ENCODE results near the gene BDNF.

BDNF gene

GRCh38 chr11:27696961-27697360, 3.3 kb downstream of the BDNF start:
- WGBS (ENCODE audit: extremely low coverage, insufficient coverage, insufficient read length): no CpG with 5 or more reads among the region's 8 CpGs
- H3K4ac ChIP-seq (ENCODE audit: low read depth, low read length): no peak overlapping the region
- no peak overlapping the region for H3K23ac ChIP-seq (ENCODE audit: low read length)
- no peak overlapping the region for H3K4me3 ChIP-seq (ENCODE audit: low read depth, low read length)
- no peaks in the 10 kb centered on the region for H3K79me2 ChIP-seq (ENCODE audit: control insufficient read depth, insufficient read depth, low read length, poor library complexity)
- no peak overlapping the region for H4K12ac ChIP-seq (ENCODE audit: low read depth, low read length)
- H3K4me2 ChIP-seq (ENCODE audit: low read length): peak overlapping the region; percentile 44
- H3K9ac ChIP-seq (ENCODE audit: low read length): no peak overlapping the region
- H3K14ac ChIP-seq (ENCODE audit: low read length): no peak overlapping the region
- H3K79me1 ChIP-seq (ENCODE audit: low read length): peaks cover 4% of the 10 kb centered on the region
- no peak for DNase-seq
- H2AK5ac ChIP-seq (ENCODE audit: low read length): no peak overlapping the region
- H2BK5ac ChIP-seq (ENCODE audit: low read depth, low read length, poor library complexity): no peak overlapping the region
- H4K91ac ChIP-seq (ENCODE audit: low read depth, low read length): no peak overlapping the region
- no peak overlapping the region for H2BK120ac ChIP-seq (ENCODE audit: insufficient read depth, low read length, poor library complexity)
- no peak overlapping the region for H3K27ac ChIP-seq (ENCODE audit: low read depth, low read length)
- peaks cover 24% of the 10 kb centered on the region for H3K27me3 ChIP-seq (ENCODE audit: insufficient read depth, low read length)
- no peak overlapping the region for H2BK12ac ChIP-seq (ENCODE audit: low read length)
- no peak overlapping the region for H4K8ac ChIP-seq (ENCODE audit: low read depth, low read length)
- H3K18ac ChIP-seq (ENCODE audit: low read length): no peak overlapping the region
- no peak overlapping the region for H2AFZ ChIP-seq (ENCODE audit: insufficient read depth, low read length, poor library complexity)
- no peaks in the 10 kb centered on the region for H3K9me3 ChIP-seq (ENCODE audit: insufficient read depth, low read depth, low read length)
- peaks cover 9 to 10% of the 10 kb centered on the region in 2 experiments for H3K4me1 ChIP-seq (ENCODE audit: control insufficient read depth in 1 of 2, insufficient read depth in 2 of 2, low read length in 2 of 2)
- H3K36me3 ChIP-seq (ENCODE audit: control insufficient read depth in 1 of 2, insufficient read depth in 2 of 2, low read length in 2 of 2): no peaks in the 10 kb centered on the region

GRCh38 chr11:27696115-27696514, 4.1 kb downstream of the BDNF start:
- Histone ChIP-seq H3K23ac (ENCODE audit: low read length) (no peak overlapping the region), H2BK12ac (ENCODE audit: low read length) (no peak overlapping the region), H2BK120ac (ENCODE audit: insufficient read depth, low read length, poor library complexity) (no peak overlapping the region), H3K4me3 (ENCODE audit: low read depth, low read length) (no peak overlapping the region), H3K9ac (ENCODE audit: low read length) (no peak overlapping the region), H2BK5ac (ENCODE audit: low read depth, low read length, poor library complexity) (no peak overlapping the region), H4K8ac (ENCODE audit: low read depth, low read length) (no peak overlapping the region), H3K4me1 (ENCODE audit: control insufficient read depth in 1 of 2, insufficient read depth in 2 of 2, low read length in 2 of 2) (peaks cover 5 to 6% of the 10 kb centered on the region in 2 experiments), H3K9me3 (ENCODE audit: insufficient read depth, low read depth, low read length) (no peaks in the 10 kb centered on the region), H2AK5ac (ENCODE audit: low read length) (no peak overlapping the region), H3K4ac (ENCODE audit: low read depth, low read length) (no peak overlapping the region), H3K79me1 (ENCODE audit: low read length) (peaks cover 4% of the 10 kb centered on the region), H4K91ac (ENCODE audit: low read depth, low read length) (no peak overlapping the region), H3K4me2 (ENCODE audit: low read length) (no peak overlapping the region), H3K18ac (ENCODE audit: low read length) (no peak overlapping the region), H3K36me3 (ENCODE audit: control insufficient read depth in 1 of 2, insufficient read depth in 2 of 2, low read length in 2 of 2) (no peaks in the 10 kb centered on the region), H3K14ac (ENCODE audit: low read length) (no peak overlapping the region), H3K27ac (ENCODE audit: low read depth, low read length) (no peak overlapping the region), H2AFZ (ENCODE audit: insufficient read depth, low read length, poor library complexity) (no peak overlapping the region), H3K27me3 (ENCODE audit: insufficient read depth, low read length) (peaks cover 17% of the 10 kb centered on the region), H3K79me2 (ENCODE audit: control insufficient read depth, insufficient read depth, low read length, poor library complexity) (no peaks in the 10 kb centered on the region), H4K12ac (ENCODE audit: low read depth, low read length) (no peak overlapping the region)
- WGBS (ENCODE audit: extremely low coverage, insufficient coverage, insufficient read length): no CpG with 5 or more reads among the region's 3 CpGs
- DNase-seq: no peak

DNA sequence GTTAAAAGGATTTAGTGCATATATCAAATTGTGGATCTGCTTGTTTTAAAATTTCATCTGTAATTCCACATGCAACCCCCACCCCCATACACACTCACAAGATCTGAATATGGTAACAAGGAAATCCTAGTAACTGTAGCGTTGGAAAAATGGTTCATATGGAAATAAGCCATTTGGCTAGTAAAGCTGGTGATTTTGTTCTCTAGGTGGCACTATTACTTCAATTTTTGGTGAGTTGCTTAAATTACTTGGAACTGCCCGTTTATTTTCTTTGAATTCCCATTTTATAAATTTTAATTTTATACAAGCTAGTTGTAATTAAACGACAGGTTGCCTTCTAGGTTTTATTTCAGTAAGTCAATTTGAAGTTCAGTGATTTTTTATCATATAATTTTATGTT, 5.3 kb downstream of the BDNF start:
- H3K4me3 ChIP-seq (ENCODE audit: low read depth, low read length): no peak overlapping the region
- H3K4ac ChIP-seq (ENCODE audit: low read depth, low read length): no peak overlapping the region
- peak in 1 of 2 donors; percentile 48 for DNase-seq
- no peak overlapping the region for H3K9ac ChIP-seq (ENCODE audit: low read length)
- H3K14ac ChIP-seq (ENCODE audit: low read length): no peak overlapping the region
- no peaks in the 10 kb centered on the region for H3K79me2 ChIP-seq (ENCODE audit: control insufficient read depth, insufficient read depth, low read length, poor library complexity)
- no peak overlapping the region for H2BK12ac ChIP-seq (ENCODE audit: low read length)
- no peak overlapping the region for H2BK5ac ChIP-seq (ENCODE audit: low read depth, low read length, poor library complexity)
- H4K12ac ChIP-seq (ENCODE audit: low read depth, low read length): no peak overlapping the region
- H3K18ac ChIP-seq (ENCODE audit: low read length): no peak overlapping the region
- H3K4me2 ChIP-seq (ENCODE audit: low read length): no peak overlapping the region
- peaks cover 4 to 6% of the 10 kb centered on the region in 2 experiments for H3K4me1 ChIP-seq (ENCODE audit: control insufficient read depth in 1 of 2, insufficient read depth in 2 of 2, low read length in 2 of 2)
- no peak overlapping the region for H4K91ac ChIP-seq (ENCODE audit: low read depth, low read length)
- H3K9me3 ChIP-seq (ENCODE audit: insufficient read depth, low read depth, low read length): no peaks in the 10 kb centered on the region
- H3K36me3 ChIP-seq (ENCODE audit: control insufficient read depth in 1 of 2, insufficient read depth in 2 of 2, low read length in 2 of 2): no peaks in the 10 kb centered on the region
- no peak overlapping the region for H2AK5ac ChIP-seq (ENCODE audit: low read length)
- WGBS (ENCODE audit: extremely low coverage, insufficient coverage, insufficient read length): no CpG with 5 or more reads among the region's 3 CpGs
- H2BK120ac ChIP-seq (ENCODE audit: insufficient read depth, low read length, poor library complexity): no peak overlapping the region
- H3K79me1 ChIP-seq (ENCODE audit: low read length): peaks cover 2% of the 10 kb centered on the region
- no peak overlapping the region for H3K27ac ChIP-seq (ENCODE audit: low read depth, low read length)
- H2AFZ ChIP-seq (ENCODE audit: insufficient read depth, low read length, poor library complexity): no peak overlapping the region
- H3K27me3 ChIP-seq (ENCODE audit: insufficient read depth, low read length): peaks cover 8% of the 10 kb centered on the region
- no peak overlapping the region for H4K8ac ChIP-seq (ENCODE audit: low read depth, low read length)
- H3K23ac ChIP-seq (ENCODE audit: low read length): no peak overlapping the region

- WGBS (ENCODE audit: extremely low coverage, insufficient coverage, insufficient read length): no CpG with 5 or more reads among the region's 5 CpGs
- Histone ChIP-seq H3K27me3 (ENCODE audit: insufficient read depth, low read length) (no peaks in the 10 kb centered on the region), H4K8ac (ENCODE audit: low read depth, low read length) (no peak overlapping the region), H3K9me3 (ENCODE audit: insufficient read depth, low read depth, low read length) (no peaks in the 10 kb centered on the region), H3K36me3 (ENCODE audit: control insufficient read depth in 1 of 2, insufficient read depth in 2 of 2, low read length in 2 of 2) (no peaks in the 10 kb centered on the region), H3K4me1 (ENCODE audit: control insufficient read depth in 1 of 2, insufficient read depth in 2 of 2, low read length in 2 of 2) (no peaks in the 10 kb centered on the region), H3K4me2 (ENCODE audit: low read length) (no peak overlapping the region), H4K91ac (ENCODE audit: low read depth, low read length) (no peak overlapping the region), H2AFZ (ENCODE audit: insufficient read depth, low read length, poor library complexity) (no peak overlapping the region), H3K4me3 (ENCODE audit: low read depth, low read length) (no peak overlapping the region), H3K4ac (ENCODE audit: low read depth, low read length) (no peak overlapping the region), H2BK12ac (ENCODE audit: low read length) (no peak overlapping the region), H2AK5ac (ENCODE audit: low read length) (no peak overlapping the region), H3K18ac (ENCODE audit: low read length) (no peak overlapping the region), H3K79me2 (ENCODE audit: control insufficient read depth, insufficient read depth, low read length, poor library complexity) (no peaks in the 10 kb centered on the region), H3K23ac (ENCODE audit: low read length) (no peak overlapping the region), H3K27ac (ENCODE audit: low read depth, low read length) (no peak overlapping the region), H3K14ac (ENCODE audit: low read length) (no peak overlapping the region), H4K12ac (ENCODE audit: low read depth, low read length) (no peak overlapping the region), H3K9ac (ENCODE audit: low read length) (no peak overlapping the region), H3K79me1 (ENCODE audit: low read length) (no peaks in the 10 kb centered on the region), H2BK5ac (ENCODE audit: low read depth, low read length, poor library complexity) (no peak overlapping the region), H2BK120ac (ENCODE audit: insufficient read depth, low read length, poor library complexity) (no peak overlapping the region)
- peak in 1 of 2 donors; percentile 42 for DNase-seq
Measured at GRCh38 chr11:27693398-27693797, 6.9 kb downstream of the BDNF start.

All from trophoblast cell (in vitro differentiated cells and primary cell).